DND-41 (cell line): ENCODE data around the gene SLC1A4.

ENCODE experiments used
- ATAC-seq: fragments of 200-7000 bp; cut with Tn5 transposase; 3 replicates; pipeline ENCODE4 v1.9.1; 2021; ENCODE audit warnings: low read depth; ENCODE audit not compliant: insufficient read depth
- DNase-seq: peaks from one replicate; pipeline ENCODE4 v3.0.0-alpha.2; 2020
- H2AFZ ChIP-seq: 2 replicates; pipeline ENCODE4 v1.6.0; 2012; ENCODE audit warnings: low read depth, low read length
- H3K27ac ChIP-seq: 2 replicates; pipeline ENCODE4 v1.5.1; 2012; ENCODE audit warnings: low read length, inconsistent platforms
- H3K27me3 ChIP-seq: fragments of 200-600 bp; sonication (generic); 2 replicates; pipeline ENCODE4 v1.6.0; 2012; ENCODE audit warnings: low read length, mild to moderate bottlenecking, inconsistent platforms; ENCODE audit not compliant: insufficient read depth, poor library complexity
- H3K36me3 ChIP-seq: 2 replicates; pipeline ENCODE4 v1.5.1; 2012; ENCODE audit warnings: low read length, inconsistent platforms; ENCODE audit not compliant: insufficient read depth
- H3K4me1 ChIP-seq: 2 replicates; pipeline ENCODE4 v1.5.1; 2012; ENCODE audit warnings: mild to moderate bottlenecking, low read length; ENCODE audit not compliant: insufficient read depth
- H3K4me2 ChIP-seq: 2 replicates; pipeline ENCODE4 v1.6.0; 2012; ENCODE audit warnings: mild to moderate bottlenecking, moderate library complexity, low read length, inconsistent platforms; ENCODE audit not compliant: insufficient read depth
- H3K4me3 ChIP-seq, 2 experiments: fragments of 200-600 bp in 1 of 2; shearing (Covaris generic) in 1 of 2; 2 replicates each; pipeline ENCODE4 v1.5.1; 2012 to 2016; ENCODE audit warnings: inconsistent platforms in 2 of 2, low read length in 2 of 2, mild to moderate bottlenecking in 2 of 2, low read depth in 1 of 2, moderate library complexity in 1 of 2
- H3K79me2 ChIP-seq: 2 replicates; pipeline ENCODE4 v1.6.0; 2012; ENCODE audit warnings: low read length, inconsistent platforms; ENCODE audit not compliant: insufficient read depth
- H3K9ac ChIP-seq: 2 replicates; pipeline ENCODE4 v1.6.0; 2012; ENCODE audit warnings: low read depth, mild to moderate bottlenecking, inconsistent platforms, low read length, moderate library complexity
- H3K9me3 ChIP-seq: 2 replicates; pipeline ENCODE4 v1.5.1; 2012; ENCODE audit warnings: low read length, moderate library complexity, mild to moderate bottlenecking, inconsistent platforms; ENCODE audit not compliant: insufficient read depth, severe bottlenecking
- H4K20me1 ChIP-seq: 2 replicates; pipeline ENCODE4 v1.6.0; 2012; ENCODE audit warnings: low read length; ENCODE audit not compliant: insufficient read depth
- EZH2 ChIP-seq: IDR thresholded peaks from 3 replicates; pipeline ENCODE4 v1.6.1; 2012; ENCODE audit warnings: borderline replicate concordance, low read depth, mild to moderate bottlenecking, moderate library complexity, low read length, inconsistent platforms; ENCODE audit not compliant: severe bottlenecking
- TF ChIP-seq, protein P1 (sequence below): IDR thresholded peaks from 2 replicates; pipeline ENCODE4 v1.5.1; 2012; ENCODE audit warnings: borderline replicate concordance, low read length, moderate library complexity, mild to moderate bottlenecking; ENCODE audit not compliant: poor library complexity, severe bottlenecking; ENCODE audit errors: extremely low read depth

The SLC1A4 gene

DNA sequence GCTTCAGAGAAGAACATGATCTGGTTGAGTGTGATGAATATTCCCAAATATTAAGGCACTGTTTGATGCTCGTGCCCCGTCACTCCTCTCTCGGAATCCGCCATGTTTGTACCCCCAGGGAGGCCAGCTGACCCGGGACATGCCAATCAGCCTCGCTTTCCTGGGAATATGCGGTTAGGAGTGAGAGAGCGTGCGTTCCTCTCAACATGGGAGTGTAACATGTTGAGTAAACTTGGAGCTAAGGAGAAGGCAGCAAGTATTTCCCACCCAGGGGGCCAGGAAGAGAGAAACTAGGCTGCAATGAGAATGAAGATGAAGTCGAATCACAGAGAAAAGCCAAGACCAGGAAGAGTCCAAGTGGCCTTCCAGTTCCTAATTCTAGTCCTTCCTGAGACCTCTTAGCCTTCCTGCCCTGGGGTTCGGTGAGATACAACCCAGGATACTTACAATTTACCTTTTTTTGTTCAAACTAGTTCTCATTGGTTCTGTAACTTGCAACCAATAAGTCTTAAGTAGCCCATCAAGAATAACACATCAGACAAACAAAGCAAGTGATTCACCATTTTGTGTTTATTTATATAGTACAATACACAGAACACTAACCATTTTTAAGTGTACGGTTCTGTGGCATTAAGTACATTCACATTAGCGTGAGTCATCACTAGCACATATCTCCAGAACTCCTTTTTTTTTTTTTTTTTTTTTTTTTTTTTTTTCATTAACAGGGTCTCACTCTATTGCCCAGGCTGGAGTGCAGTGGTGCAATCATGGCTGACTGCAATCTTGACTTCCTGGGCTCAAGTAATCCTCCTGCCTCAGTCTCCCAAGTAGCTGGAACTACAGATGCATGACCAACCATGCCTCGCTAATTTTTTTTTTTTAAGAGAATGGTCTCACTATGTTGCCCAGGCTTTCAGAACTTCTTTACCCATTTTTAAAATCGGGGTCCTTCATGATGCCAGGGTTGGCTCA is 36.4 kb upstream of the SLC1A4 start:
- DNase-seq = no peak
- no peak overlapping the region for H3K4me2 ChIP-seq
- H3K36me3 ChIP-seq = no peaks in the 10 kb centered on the region
- no peaks in the 10 kb centered on the region for H4K20me1 ChIP-seq
- no peak overlapping the region for H3K27ac ChIP-seq
- no peak overlapping the region for H3K9ac ChIP-seq
- no peak for ATAC-seq
- H3K4me3 ChIP-seq = no peak overlapping the region
- peaks cover 3% of the 10 kb centered on the region for H3K9me3 ChIP-seq
- H3K27me3 ChIP-seq = no peaks in the 10 kb centered on the region
- TF ChIP-seq EZH2 = no peak
- TF ChIP-seq, protein P1, sequence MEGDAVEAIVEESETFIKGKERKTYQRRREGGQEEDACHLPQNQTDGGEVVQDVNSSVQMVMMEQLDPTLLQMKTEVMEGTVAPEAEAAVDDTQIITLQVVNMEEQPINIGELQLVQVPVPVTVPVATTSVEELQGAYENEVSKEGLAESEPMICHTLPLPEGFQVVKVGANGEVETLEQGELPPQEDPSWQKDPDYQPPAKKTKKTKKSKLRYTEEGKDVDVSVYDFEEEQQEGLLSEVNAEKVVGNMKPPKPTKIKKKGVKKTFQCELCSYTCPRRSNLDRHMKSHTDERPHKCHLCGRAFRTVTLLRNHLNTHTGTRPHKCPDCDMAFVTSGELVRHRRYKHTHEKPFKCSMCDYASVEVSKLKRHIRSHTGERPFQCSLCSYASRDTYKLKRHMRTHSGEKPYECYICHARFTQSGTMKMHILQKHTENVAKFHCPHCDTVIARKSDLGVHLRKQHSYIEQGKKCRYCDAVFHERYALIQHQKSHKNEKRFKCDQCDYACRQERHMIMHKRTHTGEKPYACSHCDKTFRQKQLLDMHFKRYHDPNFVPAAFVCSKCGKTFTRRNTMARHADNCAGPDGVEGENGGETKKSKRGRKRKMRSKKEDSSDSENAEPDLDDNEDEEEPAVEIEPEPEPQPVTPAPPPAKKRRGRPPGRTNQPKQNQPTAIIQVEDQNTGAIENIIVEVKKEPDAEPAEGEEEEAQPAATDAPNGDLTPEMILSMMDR = no peak
- H3K4me1 ChIP-seq = peaks cover 4% of the 10 kb centered on the region
- H2AFZ ChIP-seq = no peak overlapping the region
- H3K79me2 ChIP-seq = no peaks in the 10 kb centered on the region

DNA sequence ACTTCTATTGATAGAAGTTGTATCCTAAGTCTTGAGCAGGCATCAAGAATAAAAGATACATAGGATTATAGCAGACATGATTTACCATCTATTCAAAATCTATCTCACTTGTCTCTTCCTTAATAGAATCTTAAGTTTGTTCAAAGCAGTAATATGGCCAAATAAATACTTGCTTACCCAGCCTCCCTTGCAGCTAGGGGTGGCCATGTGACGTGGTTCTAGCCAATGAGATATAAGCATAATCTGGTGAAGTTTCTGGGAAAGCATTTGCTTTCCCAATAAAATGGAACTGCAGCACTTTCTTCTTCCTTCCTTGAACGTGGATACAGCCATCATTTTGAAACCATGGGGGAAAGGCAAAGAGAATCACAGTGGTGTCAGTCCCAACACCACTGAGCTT is 33.7 kb upstream of the SLC1A4 start:
- Histone ChIP-seq H3K27me3 (no peaks in the 10 kb centered on the region), H3K4me1 (no peaks in the 10 kb centered on the region), H4K20me1 (no peaks in the 10 kb centered on the region), H3K79me2 (no peaks in the 10 kb centered on the region), H3K27ac (no peak overlapping the region), H3K4me2 (no peak overlapping the region), H3K9ac (no peak overlapping the region), H2AFZ (no peak overlapping the region), H3K4me3 (no peak overlapping the region), H3K9me3 (peaks cover 3% of the 10 kb centered on the region), H3K36me3 (no peaks in the 10 kb centered on the region)
- TF ChIP-seq, protein P1 = no peak
- TF ChIP-seq EZH2 = no peak
- ATAC-seq (no peak), DNase-seq (no peak)

DNA sequence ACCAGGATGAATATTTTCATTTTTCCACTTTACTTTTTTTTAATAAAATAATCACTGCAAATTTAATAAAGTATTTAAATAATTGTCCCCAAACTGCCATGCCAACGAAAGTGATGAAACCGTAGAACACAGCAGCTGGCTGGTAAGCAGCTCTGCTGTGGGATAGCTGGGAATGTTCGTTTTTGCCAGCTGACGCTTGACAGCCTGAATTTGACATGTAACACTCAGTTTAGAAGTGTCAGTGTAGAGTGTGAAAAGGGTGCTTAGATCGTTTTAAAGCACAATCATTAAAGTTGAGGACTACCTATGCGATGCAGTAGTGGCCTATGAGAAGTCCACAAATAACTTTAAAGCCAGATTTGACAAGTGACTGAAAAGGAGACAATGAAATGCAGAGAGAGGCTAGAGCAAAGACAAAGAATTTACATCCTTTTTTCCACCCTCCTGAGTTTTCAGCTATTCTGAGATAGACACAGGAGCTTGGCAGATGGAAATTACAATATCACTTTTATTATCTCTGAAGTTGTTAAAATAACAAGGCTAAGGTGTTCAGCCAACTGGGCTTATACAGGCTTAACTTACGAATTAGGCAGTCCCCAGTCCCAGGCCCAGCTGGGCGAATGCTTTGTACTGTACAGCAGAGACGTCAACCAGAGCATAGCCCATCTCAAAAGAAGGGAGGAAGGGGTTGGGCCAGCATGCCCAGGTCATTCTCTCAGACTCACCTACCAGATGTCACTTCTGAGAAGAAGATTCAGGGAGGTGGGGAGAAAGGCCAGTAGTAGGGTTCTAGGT is 31.9 kb upstream of the SLC1A4 start:
- peak; percentile 31; the same call in 1 of the 3 replicates for ATAC-seq
- TF ChIP-seq, protein P1 = no peak
- no peak for TF ChIP-seq EZH2
- no peak for DNase-seq

More for the DNA sequence above, 31.9 kb upstream of the SLC1A4 start:
- no peak overlapping the region for H3K4me2 ChIP-seq
- no peaks in the 10 kb centered on the region for H3K4me1 ChIP-seq
- no peak overlapping the region for H3K9ac ChIP-seq
- peaks cover 3% of the 10 kb centered on the region for H3K9me3 ChIP-seq
- no peak overlapping the region for H2AFZ ChIP-seq
- no peak overlapping the region for H3K4me3 ChIP-seq
- no peaks in the 10 kb centered on the region for H3K36me3 ChIP-seq
- H3K27me3 ChIP-seq = no peaks in the 10 kb centered on the region
- H3K27ac ChIP-seq = no peak overlapping the region
- H4K20me1 ChIP-seq = no peaks in the 10 kb centered on the region
- H3K79me2 ChIP-seq = no peaks in the 10 kb centered on the region
